DOHH2 (cell line): ENCODE data around the gene ZNF536.

Experiments used
- H3F3A ChIP-seq: fragments of 200-600 bp; sonication (generic), shearing (Covaris generic); 2 replicates; pipeline ENCODE4 v1.6.0; 2016; ENCODE audit warnings: antibody characterized with exemption, mild to moderate bottlenecking; ENCODE audit not compliant: control insufficient read depth, insufficient read depth
- H3K27ac ChIP-seq: fragments of 200-600 bp; sonication (generic); 2 replicates; pipeline ENCODE4 v1.5.1; 2014; ENCODE audit warnings: low read depth, mild to moderate bottlenecking, low read length, moderate library complexity
- H3K27me3 ChIP-seq: fragments of 200-600 bp; sonication (generic); 2 replicates; pipeline ENCODE4 v1.6.1; 2014; ENCODE audit warnings: mild to moderate bottlenecking, low read length, mixed read lengths; ENCODE audit not compliant: control insufficient read depth
- H3K36me3 ChIP-seq: fragments of 200-600 bp; sonication (generic); 2 replicates; pipeline ENCODE4 v1.6.1; 2014; ENCODE audit warnings: mild to moderate bottlenecking, low read length, moderate library complexity, mixed read lengths; ENCODE audit not compliant: control insufficient read depth
- H3K4me1 ChIP-seq: fragments of 200-600 bp; sonication (generic); 2 replicates; pipeline ENCODE4 v1.6.1; 2014; ENCODE audit warnings: mild to moderate bottlenecking, low read length, mixed read lengths; ENCODE audit not compliant: control insufficient read depth
- H3K4me2 ChIP-seq: fragments of 200-600 bp; sonication (generic); 2 replicates; pipeline ENCODE4 v1.6.0; 2014; ENCODE audit warnings: mild to moderate bottlenecking, low read length, moderate library complexity
- H3K4me3 ChIP-seq: fragments of 200-600 bp; sonication (generic); 2 replicates; pipeline ENCODE4 v1.5.1; 2014; ENCODE audit warnings: mild to moderate bottlenecking, low read length, mixed read lengths
- H3K79me2 ChIP-seq: fragments of 200-600 bp; sonication (generic); 2 replicates; pipeline ENCODE4 v1.6.1; 2014; ENCODE audit warnings: mild to moderate bottlenecking, low read length, mixed read lengths; ENCODE audit not compliant: control insufficient read depth
- H3K9me2 ChIP-seq: fragments of 200-600 bp; sonication (generic); replicated peaks from 2 replicates; pipeline ENCODE4 v1.6.1; 2014; ENCODE audit warnings: mild to moderate bottlenecking, low read length, mixed read lengths; ENCODE audit not compliant: control insufficient read depth
- H3K9me3 ChIP-seq: fragments of 200-600 bp; sonication (generic); 2 replicates; pipeline ENCODE4 v1.6.1; 2014; ENCODE audit warnings: antibody characterized with exemption, low read length, mixed read lengths; ENCODE audit not compliant: control insufficient read depth, insufficient read depth
- H4K20me1 ChIP-seq: fragments of 200-600 bp; sonication (generic); 2 replicates; pipeline ENCODE4 v1.6.0; 2014; ENCODE audit warnings: low read depth, mild to moderate bottlenecking, antibody characterized with exemption, low read length, moderate library complexity; ENCODE audit not compliant: control insufficient read depth, insufficient read depth
- EZH2phosphoT487 ChIP-seq: fragments of 200-600 bp; sonication (generic); IDR thresholded peaks from 2 replicates; pipeline ENCODE4 v1.6.1; 2017; ENCODE audit warnings: borderline replicate concordance, mild to moderate bottlenecking, antibody characterized with exemption, low read length, moderate library complexity, mixed read lengths
- TF ChIP-seq, protein P1 (sequence below): fragments of 200-600 bp; sonication (generic); IDR thresholded peaks from one replicate; pipeline ENCODE4 v1.5.1; 2014; ENCODE audit warnings: antibody characterized with exemption, mild to moderate bottlenecking, low read depth, low read length; ENCODE audit not compliant: poor library complexity, severe bottlenecking

The ZNF536 gene

DNA sequence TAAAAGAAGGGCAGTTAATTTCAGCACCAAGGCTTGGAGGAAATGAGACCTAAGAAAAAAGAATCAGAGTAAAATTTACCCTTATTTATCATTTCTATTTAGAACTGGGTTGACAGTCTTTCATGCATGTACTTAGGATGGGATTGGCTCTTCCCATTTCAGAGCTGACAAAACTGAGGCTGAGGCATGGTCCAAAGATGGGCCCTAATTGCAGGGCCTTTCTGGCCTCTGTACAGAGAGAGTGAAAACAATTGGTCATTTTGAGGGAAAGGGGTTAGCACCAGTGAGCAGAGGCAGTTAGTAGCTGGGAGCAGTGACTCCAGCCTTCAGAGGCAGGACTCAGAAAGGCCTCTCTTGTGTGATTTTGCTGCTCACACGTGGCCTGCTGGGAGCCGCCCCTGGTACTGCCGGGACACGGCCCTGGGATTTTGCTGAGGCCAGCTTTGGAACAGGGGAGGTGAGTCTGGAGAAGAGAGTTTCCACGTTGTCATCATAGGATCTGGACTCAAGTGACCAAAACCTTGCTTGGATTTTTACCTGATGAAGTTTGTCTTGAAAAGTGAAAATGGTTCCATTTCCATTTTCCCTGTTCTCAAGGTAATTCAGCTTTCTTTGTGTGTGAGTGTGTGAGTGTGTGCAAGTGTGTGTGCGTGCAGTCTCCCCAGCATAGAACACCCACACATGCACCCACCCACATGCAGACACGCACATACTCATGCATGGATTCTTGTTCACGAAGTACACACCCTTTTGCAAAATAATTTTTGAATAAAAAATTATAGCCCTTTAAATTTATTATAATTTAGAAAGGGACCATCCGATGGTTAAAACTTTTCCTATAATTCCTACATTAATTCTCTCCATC lies at the start of gene ZNF536:
TSS of gene ZNF536 (plus strand) at position 425 of the 865 bp plus-strand sequence. CDS start 71,179 bp downstream, outside the sequence.
- Histone ChIP-seq H3K27ac (no peak within 1 kb of the TSS), H3F3A (no peaks in the 10 kb centered on the region), H3K9me2 (no peaks in the 10 kb centered on the region), H3K79me2 (no peaks in the 10 kb centered on the region), H3K27me3 (no peaks in the 10 kb centered on the region), H3K36me3 (no peaks in the 10 kb centered on the region), H3K4me3 (no peak within 1 kb of the TSS), H3K9me3 (no peaks in the 10 kb centered on the region), H4K20me1 (no peaks in the 10 kb centered on the region), H3K4me2 (no peak within 1 kb of the TSS), H3K4me1 (no peaks in the 10 kb centered on the region)
- TF ChIP-seq, protein P1, sequence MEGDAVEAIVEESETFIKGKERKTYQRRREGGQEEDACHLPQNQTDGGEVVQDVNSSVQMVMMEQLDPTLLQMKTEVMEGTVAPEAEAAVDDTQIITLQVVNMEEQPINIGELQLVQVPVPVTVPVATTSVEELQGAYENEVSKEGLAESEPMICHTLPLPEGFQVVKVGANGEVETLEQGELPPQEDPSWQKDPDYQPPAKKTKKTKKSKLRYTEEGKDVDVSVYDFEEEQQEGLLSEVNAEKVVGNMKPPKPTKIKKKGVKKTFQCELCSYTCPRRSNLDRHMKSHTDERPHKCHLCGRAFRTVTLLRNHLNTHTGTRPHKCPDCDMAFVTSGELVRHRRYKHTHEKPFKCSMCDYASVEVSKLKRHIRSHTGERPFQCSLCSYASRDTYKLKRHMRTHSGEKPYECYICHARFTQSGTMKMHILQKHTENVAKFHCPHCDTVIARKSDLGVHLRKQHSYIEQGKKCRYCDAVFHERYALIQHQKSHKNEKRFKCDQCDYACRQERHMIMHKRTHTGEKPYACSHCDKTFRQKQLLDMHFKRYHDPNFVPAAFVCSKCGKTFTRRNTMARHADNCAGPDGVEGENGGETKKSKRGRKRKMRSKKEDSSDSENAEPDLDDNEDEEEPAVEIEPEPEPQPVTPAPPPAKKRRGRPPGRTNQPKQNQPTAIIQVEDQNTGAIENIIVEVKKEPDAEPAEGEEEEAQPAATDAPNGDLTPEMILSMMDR = no peak
- TF ChIP-seq EZH2phosphoT487 = no peak

GRCh38 chr19:30322641-30323320 lies 49.4 kb upstream of the ZNF536 start:
- no peaks in the 10 kb centered on the region for H4K20me1 ChIP-seq
- H3K9me3 ChIP-seq = no peaks in the 10 kb centered on the region
- no peaks in the 10 kb centered on the region for H3F3A ChIP-seq
- no peaks in the 10 kb centered on the region for H3K36me3 ChIP-seq
- H3K79me2 ChIP-seq = no peaks in the 10 kb centered on the region
- no peak for TF ChIP-seq EZH2phosphoT487
- TF ChIP-seq, protein P1 = no peak
- H3K4me3 ChIP-seq = no peak overlapping the region
- no peaks in the 10 kb centered on the region for H3K4me1 ChIP-seq
- H3K4me2 ChIP-seq = no peak overlapping the region
- no peaks in the 10 kb centered on the region for H3K27me3 ChIP-seq
- no peaks in the 10 kb centered on the region for H3K9me2 ChIP-seq
- H3K27ac ChIP-seq = no peak overlapping the region

DNA sequence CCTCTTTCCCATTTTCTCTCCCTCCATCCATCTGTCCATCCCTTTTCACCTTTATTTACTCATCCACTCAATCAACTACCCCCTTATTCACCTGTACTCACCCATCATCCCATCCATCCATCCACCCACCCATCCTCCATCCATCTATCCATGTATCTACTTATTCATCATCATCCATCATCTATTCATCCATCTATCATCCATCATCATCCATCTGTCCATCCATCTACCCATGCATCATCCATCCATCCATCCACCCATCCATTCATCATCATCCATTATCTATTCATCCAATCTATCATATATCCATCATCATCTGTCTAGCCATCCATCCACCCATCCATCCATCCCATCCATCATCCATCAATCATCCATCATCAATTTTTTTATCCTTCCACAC lies 48.3 kb upstream of the ZNF536 start:
- Histone ChIP-seq H3F3A (no peaks in the 10 kb centered on the region), H4K20me1 (no peaks in the 10 kb centered on the region), H3K4me3 (no peak overlapping the region), H3K4me2 (no peak overlapping the region), H3K79me2 (no peaks in the 10 kb centered on the region), H3K36me3 (no peaks in the 10 kb centered on the region), H3K27ac (no peak overlapping the region), H3K9me3 (no peaks in the 10 kb centered on the region), H3K27me3 (no peaks in the 10 kb centered on the region), H3K4me1 (no peaks in the 10 kb centered on the region), H3K9me2 (no peaks in the 10 kb centered on the region)
- no peak for TF ChIP-seq EZH2phosphoT487
- TF ChIP-seq, protein P1 = no peak
